ENCODE measurements around the gene SZT2.
"Not testable (repeated sequence)": the region's sequence is repeated elsewhere in the genome, so short reads cannot be mapped to it uniquely, and the experiment has no call there.

The SZT2 gene

GRCh38 chr1:43363283-43363934 lies 26.3 kb upstream of the SZT2 start:
- DNase-seq, result no peak

GRCh38 chr1:43363935-43364525 lies 25.7 kb upstream of the SZT2 start:
- DNase-seq, result no peak

- DNase-seq, result no peak
Measured at GRCh38 chr1:43365678-43366077, 24.0 kb upstream of the SZT2 start.

GRCh38 chr1:43366179-43366578 lies 23.5 kb upstream of the SZT2 start:
- no peak for DNase-seq

- no peak for DNase-seq
Measured at GRCh38 chr1:43366601-43367025, 23.1 kb upstream of the SZT2 start.

- peak in 1 of 4 experiments; percentile 36 for DNase-seq
Measured at GRCh38 chr1:43367026-43367903, 22.4 kb upstream of the SZT2 start.

- DNase-seq, result peak; percentile 42 to 68 (median 54)
Measured at GRCh38 chr1:43367904-43368645, 21.6 kb upstream of the SZT2 start, which contains the start of gene ELOVL1. Gene ELOVL1, minus strand, starts transcription at chr1:43368011. Its CDS starts 2,402 bp downstream, at chr1:43365609.

- DNase-seq, result no peak
Measured at GRCh38 chr1:43368646-43369020, 21.1 kb upstream of the SZT2 start.

GRCh38 chr1:43369779-43370178 lies 19.9 kb upstream of the SZT2 start:
- DNase-seq, result not testable (repeated sequence)

- no peak for DNase-seq
Measured at GRCh38 chr1:43370564-43370963, 19.1 kb upstream of the SZT2 start.

- DNase-seq, result no peak
Measured at GRCh38 chr1:43372172-43372571, 17.5 kb upstream of the SZT2 start.

GRCh38 chr1:43373066-43373940 lies 16.4 kb upstream of the SZT2 start:
- DNase-seq, result no peak

GRCh38 chr1:43376723-43377235 lies 12.9 kb upstream of the SZT2 start:
- DNase-seq, result no peak

GRCh38 chr1:43377831-43378230 lies 11.9 kb upstream of the SZT2 start:
- no peak for DNase-seq

- no peak for DNase-seq
Measured at GRCh38 chr1:43379476-43379875, 10.2 kb upstream of the SZT2 start.

GRCh38 chr1:43381612-43382011 lies 8.1 kb upstream of the SZT2 start:
- DNase-seq, result no peak

- no peak for DNase-seq
Measured at GRCh38 chr1:43382027-43382779, 7.5 kb upstream of the SZT2 start.

GRCh38 chr1:43383449-43383848 lies 6.2 kb upstream of the SZT2 start:
- no peak for DNase-seq

GRCh38 chr1:43386676-43387075 lies 3.0 kb upstream of the SZT2 start:
- no peak for DNase-seq

- DNase-seq, result no peak
Measured at GRCh38 chr1:43387976-43388599, 1.6 kb upstream of the SZT2 start.

GRCh38 chr1:43388613-43389012 lies 1.1 kb upstream of the SZT2 start:
- DNase-seq, result no peak

All from activated naive CD4-positive, alpha-beta T cell (primary cell).